ENCODE results near the gene RAB3A.

Gene RAB3A

DNA sequence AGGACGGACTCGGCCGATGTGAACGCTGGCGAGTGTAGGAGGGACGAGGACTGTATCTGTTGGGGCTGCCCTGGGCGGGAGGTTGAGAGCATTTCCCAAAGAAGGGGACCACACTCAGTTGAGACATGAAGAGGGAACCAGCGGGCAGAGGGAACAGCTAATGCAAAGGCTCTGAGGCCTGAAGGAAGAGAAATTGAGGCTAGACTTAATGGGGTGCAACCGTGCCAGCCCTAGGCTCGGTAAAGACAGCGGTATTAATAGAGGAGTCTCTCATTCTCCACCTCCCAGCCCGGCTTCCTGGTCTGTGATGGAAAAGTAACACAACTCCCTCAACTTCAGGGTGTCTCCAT is 9.7 kb downstream of the RAB3A start:
- H3K27me3 ChIP-seq (replicated peaks; ENCODE audit: control insufficient read depth, insufficient read depth, low read length): no peaks in the 10 kb centered on the region
- TF ChIP-seq, protein P1, sequence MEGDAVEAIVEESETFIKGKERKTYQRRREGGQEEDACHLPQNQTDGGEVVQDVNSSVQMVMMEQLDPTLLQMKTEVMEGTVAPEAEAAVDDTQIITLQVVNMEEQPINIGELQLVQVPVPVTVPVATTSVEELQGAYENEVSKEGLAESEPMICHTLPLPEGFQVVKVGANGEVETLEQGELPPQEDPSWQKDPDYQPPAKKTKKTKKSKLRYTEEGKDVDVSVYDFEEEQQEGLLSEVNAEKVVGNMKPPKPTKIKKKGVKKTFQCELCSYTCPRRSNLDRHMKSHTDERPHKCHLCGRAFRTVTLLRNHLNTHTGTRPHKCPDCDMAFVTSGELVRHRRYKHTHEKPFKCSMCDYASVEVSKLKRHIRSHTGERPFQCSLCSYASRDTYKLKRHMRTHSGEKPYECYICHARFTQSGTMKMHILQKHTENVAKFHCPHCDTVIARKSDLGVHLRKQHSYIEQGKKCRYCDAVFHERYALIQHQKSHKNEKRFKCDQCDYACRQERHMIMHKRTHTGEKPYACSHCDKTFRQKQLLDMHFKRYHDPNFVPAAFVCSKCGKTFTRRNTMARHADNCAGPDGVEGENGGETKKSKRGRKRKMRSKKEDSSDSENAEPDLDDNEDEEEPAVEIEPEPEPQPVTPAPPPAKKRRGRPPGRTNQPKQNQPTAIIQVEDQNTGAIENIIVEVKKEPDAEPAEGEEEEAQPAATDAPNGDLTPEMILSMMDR (IDR thresholded peaks at IDR 0.05; ENCODE audit: insufficient read depth, low read length, poor library complexity, severe bottlenecking): no peak
- no peak for DNase-seq (ENCODE audit: extremely low read depth, insufficient read length)
- H3K4me3 ChIP-seq (replicated peaks; ENCODE audit: low read depth, low read length): peak overlapping the region; percentile 70
- H3K36me3 ChIP-seq (ENCODE audit: control insufficient read depth, insufficient read depth, low read length): peaks cover 13% of the 10 kb centered on the region

DNA sequence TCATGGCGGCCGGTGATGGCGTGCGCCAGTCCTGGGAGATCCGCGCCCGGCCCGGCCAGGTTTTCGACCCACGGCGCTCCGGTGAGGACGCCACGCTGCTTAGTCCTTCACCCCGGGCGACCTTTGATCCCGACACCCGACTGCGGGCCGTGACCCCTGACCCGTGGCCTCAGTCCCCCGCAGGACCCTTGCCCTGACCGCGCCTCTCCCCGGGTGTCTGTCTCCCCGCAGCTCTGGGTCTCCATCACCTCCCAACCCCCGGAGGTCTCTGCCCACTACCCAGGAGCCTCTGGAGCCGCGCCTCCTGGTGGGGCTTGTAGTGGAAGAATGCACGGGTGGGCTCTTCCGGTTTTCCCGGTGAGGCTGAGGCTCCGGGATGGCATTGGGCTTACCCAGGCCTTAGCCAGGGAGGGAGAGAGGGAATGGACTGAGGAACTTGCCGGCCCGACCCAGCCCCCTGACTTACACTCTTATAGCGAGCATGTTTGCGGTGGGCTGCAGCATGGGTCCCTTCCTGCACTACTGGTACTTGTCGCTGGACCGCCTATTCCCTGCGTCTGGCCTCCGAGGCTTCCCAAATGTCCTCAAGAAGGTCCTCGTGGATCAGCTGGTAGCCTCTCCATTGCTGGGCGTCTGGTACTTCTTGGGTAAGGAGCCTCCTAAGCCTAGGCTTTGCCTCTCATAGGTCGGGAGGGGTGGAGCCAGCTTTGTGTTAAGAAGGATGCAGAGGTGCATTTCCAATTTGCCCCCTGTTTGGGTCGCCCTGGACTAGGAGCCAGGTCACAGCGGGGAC is 10.3 kb downstream of the RAB3A start:
- Histone ChIP-seq H3K36me3 (ENCODE audit: control insufficient read depth, insufficient read depth, low read length) (peaks cover 12% of the 10 kb centered on the region), H3K4me3 (replicated peaks; ENCODE audit: low read depth, low read length) (peak overlapping the region; percentile 70), H3K27me3 (replicated peaks; ENCODE audit: control insufficient read depth, insufficient read depth, low read length) (no peaks in the 10 kb centered on the region)
- TF ChIP-seq, protein P1 (IDR thresholded peaks at IDR 0.05; ENCODE audit: insufficient read depth, low read length, poor library complexity, severe bottlenecking): no peak
- no peak for DNase-seq (ENCODE audit: extremely low read depth, insufficient read length)

DNA sequence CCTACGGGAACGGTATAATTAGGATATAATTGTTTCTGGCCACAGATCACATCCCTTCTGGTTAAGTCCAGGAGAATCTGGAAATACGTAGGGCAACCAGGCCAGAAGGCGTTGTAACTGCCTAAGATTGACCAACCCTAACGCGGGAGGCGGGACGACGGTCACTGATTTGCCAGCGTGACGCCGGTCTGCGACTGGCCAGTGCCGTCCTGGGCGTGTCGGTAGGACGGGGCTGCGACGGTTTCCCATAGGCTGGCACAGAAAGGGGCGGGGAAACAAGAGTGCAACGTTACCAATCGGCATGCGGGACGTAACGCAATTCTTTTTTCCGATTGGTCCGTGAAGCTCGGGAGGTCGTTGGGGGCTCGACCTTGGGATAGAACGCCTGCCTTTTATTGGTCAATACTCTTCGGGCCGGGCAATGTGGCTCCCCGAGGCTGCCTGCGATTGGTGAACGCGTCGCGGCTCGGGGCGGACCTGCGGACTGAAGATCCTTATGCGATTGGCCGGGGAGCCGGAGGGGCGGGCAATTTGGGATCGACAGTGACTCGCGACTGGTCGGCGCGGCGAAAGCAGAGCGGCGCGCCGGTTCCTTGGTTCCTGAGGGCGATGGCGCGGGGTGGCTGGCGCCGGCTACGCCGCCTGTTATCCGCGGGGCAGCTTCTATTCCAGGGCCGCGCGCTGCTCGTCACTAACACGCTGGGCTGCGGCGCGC is 11.0 kb downstream of the RAB3A start, which contains the start of gene MPV17L2:
MPV17L2 (plus strand) TSS at position 546 of the 715 bp plus-strand sequence; CDS start at position 610, 64 bp downstream.
- Histone ChIP-seq H3K36me3 (ENCODE audit: control insufficient read depth, insufficient read depth, low read length) (peaks cover 9% of the 10 kb centered on the region), H3K4me3 (replicated peaks; ENCODE audit: low read depth, low read length) (peak within 1 kb of the TSS; percentile 70), H3K27me3 (replicated peaks; ENCODE audit: control insufficient read depth, insufficient read depth, low read length) (no peaks in the 10 kb centered on the region)
- TF ChIP-seq, protein P1 (IDR thresholded peaks at IDR 0.05; ENCODE audit: insufficient read depth, low read length, poor library complexity, severe bottlenecking): no peak
- DNase-seq (ENCODE audit: extremely low read depth, insufficient read length): peak; percentile 99

DNA sequence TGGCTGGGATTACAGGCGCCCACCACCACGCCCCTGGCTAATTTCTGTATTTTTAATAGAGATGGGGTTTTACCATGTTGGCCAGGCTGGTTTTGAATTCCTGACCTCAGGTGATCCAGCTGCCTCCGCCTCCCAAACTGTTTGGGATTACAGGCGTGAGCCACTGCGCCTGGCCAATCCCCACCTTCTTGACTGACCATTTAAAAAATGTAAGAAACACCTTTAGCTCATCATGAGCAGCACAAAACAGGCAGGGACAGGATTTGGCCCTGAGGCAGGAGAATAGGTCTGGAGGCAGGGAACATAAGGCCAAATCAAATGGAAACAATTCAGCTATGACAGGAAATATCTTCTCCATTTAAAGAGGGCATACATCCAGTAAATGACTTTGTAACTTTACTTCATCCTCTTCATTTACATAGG is 12.2 kb downstream of the RAB3A start:
- H3K4me3 ChIP-seq (replicated peaks; ENCODE audit: low read depth, low read length): peak overlapping the region; percentile 42
- no peaks in the 10 kb centered on the region for H3K27me3 ChIP-seq (replicated peaks; ENCODE audit: control insufficient read depth, insufficient read depth, low read length)
- peaks cover 6% of the 10 kb centered on the region for H3K36me3 ChIP-seq (ENCODE audit: control insufficient read depth, insufficient read depth, low read length)
- no peak for DNase-seq (ENCODE audit: extremely low read depth, insufficient read length)
- TF ChIP-seq, protein P1 (IDR thresholded peaks at IDR 0.05; ENCODE audit: insufficient read depth, low read length, poor library complexity, severe bottlenecking): no peak

DNA sequence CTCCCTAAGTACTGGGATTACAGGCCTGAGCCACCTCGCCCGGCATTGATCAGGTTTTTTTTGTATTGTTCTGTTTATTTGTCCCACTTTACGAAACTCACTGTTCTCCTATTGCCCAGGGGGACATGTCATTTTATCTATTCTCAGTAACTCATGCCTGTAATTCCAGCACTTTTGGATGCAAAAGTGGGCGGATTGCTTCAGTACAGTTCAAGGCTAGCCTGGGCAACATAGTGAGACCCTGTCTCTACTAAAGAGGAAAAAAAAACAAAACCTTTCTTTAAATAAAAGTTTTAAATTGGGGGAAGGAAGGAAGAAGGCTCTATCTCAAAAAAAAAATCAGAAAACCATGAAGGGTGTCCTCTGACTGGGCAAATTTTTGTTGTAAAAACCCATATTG is 13.6 kb downstream of the RAB3A start:
- TF ChIP-seq, protein P1 (IDR thresholded peaks at IDR 0.05; ENCODE audit: insufficient read depth, low read length, poor library complexity, severe bottlenecking): no peak
- Histone ChIP-seq H3K4me3 (replicated peaks; ENCODE audit: low read depth, low read length) (no peak overlapping the region), H3K36me3 (ENCODE audit: control insufficient read depth, insufficient read depth, low read length) (no peaks in the 10 kb centered on the region; the same call in 1 of the 2 replicates), H3K27me3 (replicated peaks; ENCODE audit: control insufficient read depth, insufficient read depth, low read length) (no peaks in the 10 kb centered on the region)
- DNase-seq (ENCODE audit: extremely low read depth, insufficient read length): no peak
